ENCODE measurements around the gene RTCA.

The RTCA gene

GRCh38 chr1:100340494-100340893 lies 74.5 kb downstream of the RTCA start:
- Histone ChIP-seq H3K9me3 (ENCODE audit: low read length) (no peaks in the 10 kb centered on the region), H3K9me2 (ENCODE audit: low read depth, low read length) (no peaks in the 10 kb centered on the region), H3K4me2 (ENCODE audit: low read length) (no peak overlapping the region), H3K4me3 (ENCODE audit: low read depth, low read length, poor library complexity, severe bottlenecking) (no peak overlapping the region), H2AFZ (ENCODE audit: low read length) (no peak overlapping the region), H3F3A (ENCODE audit: insufficient read depth, low read length) (no peaks in the 10 kb centered on the region), H3K9ac (ENCODE audit: low read length) (no peak overlapping the region), H3K36me3 (ENCODE audit: insufficient read depth, low read length) (no peaks in the 10 kb centered on the region), H3K27me3 (ENCODE audit: insufficient read depth, low read length) (no peaks in the 10 kb centered on the region), H3K27ac (ENCODE audit: low read depth, low read length, poor library complexity, severe bottlenecking) (no peak overlapping the region), H4K20me1 (ENCODE audit: insufficient read depth, low read length) (no peaks in the 10 kb centered on the region), H3K79me2 (ENCODE audit: insufficient read depth, low read length) (no peaks in the 10 kb centered on the region), H3K4me1 (ENCODE audit: insufficient read depth, low read length, severe bottlenecking) (no peaks in the 10 kb centered on the region)
- TF ChIP-seq CTCF (IDR thresholded peaks at IDR 0.05; ENCODE audit: low read length) (no peak), EZH2 (IDR thresholded peaks at IDR 0.05; ENCODE audit: borderline replicate concordance, low read length) (no peak)

- Histone ChIP-seq H3K9me2 (ENCODE audit: low read depth, low read length) (no peaks in the 10 kb centered on the region), H3K4me3 (ENCODE audit: low read depth, low read length, poor library complexity, severe bottlenecking) (no peak overlapping the region), H3K9me3 (ENCODE audit: low read length) (no peaks in the 10 kb centered on the region), H3K4me1 (ENCODE audit: insufficient read depth, low read length, severe bottlenecking) (no peaks in the 10 kb centered on the region), H4K20me1 (ENCODE audit: insufficient read depth, low read length) (no peaks in the 10 kb centered on the region), H3K9ac (ENCODE audit: low read length) (no peak overlapping the region), H3K27me3 (ENCODE audit: insufficient read depth, low read length) (no peaks in the 10 kb centered on the region), H3F3A (ENCODE audit: insufficient read depth, low read length) (no peaks in the 10 kb centered on the region), H3K79me2 (ENCODE audit: insufficient read depth, low read length) (no peaks in the 10 kb centered on the region), H2AFZ (ENCODE audit: low read length) (no peak overlapping the region), H3K27ac (ENCODE audit: low read depth, low read length, poor library complexity, severe bottlenecking) (no peak overlapping the region), H3K36me3 (ENCODE audit: insufficient read depth, low read length) (no peaks in the 10 kb centered on the region), H3K4me2 (ENCODE audit: low read length) (no peak overlapping the region)
- no peak for TF ChIP-seq EZH2 (IDR thresholded peaks at IDR 0.05; ENCODE audit: borderline replicate concordance, low read length)
- no peak for TF ChIP-seq CTCF (IDR thresholded peaks at IDR 0.05; ENCODE audit: low read length)
These were observed 76.3 kb downstream of the RTCA start for GRCh38 chr1:100342348-100342747.
